ENCODE data around the gene LLCFC1.

LLCFC1 gene

GRCh38 chr7:142917447-142917846, 21.8 kb upstream of the LLCFC1 start:
- no peak for DNase-seq (ENCODE audit: low read depth)
- no peak for TF ChIP-seq CTCF (IDR thresholded peaks at IDR 0.05; ENCODE audit: low read depth, low read length, missing control alignments)

GRCh38 chr7:142918901-142919300, 20.4 kb upstream of the LLCFC1 start:
- H3K4me3 ChIP-seq (ENCODE audit: low read depth, low read length), result no peak overlapping the region
- no peak for TF ChIP-seq CTCF (IDR thresholded peaks at IDR 0.05; ENCODE audit: low read depth, low read length, missing control alignments)

More at GRCh38 chr7:142917447-142917846, 21.8 kb upstream of the LLCFC1 start:
- no peak overlapping the region for H3K4me3 ChIP-seq (ENCODE audit: low read depth, low read length)

GRCh38 chr7:142919656-142920055, 19.6 kb upstream of the LLCFC1 start:
- no peak for TF ChIP-seq CTCF (IDR thresholded peaks at IDR 0.05; ENCODE audit: low read depth, low read length, missing control alignments)
- DNase-seq (ENCODE audit: low read depth), result no peak

More at GRCh38 chr7:142918901-142919300, 20.4 kb upstream of the LLCFC1 start:
- no peak for DNase-seq (ENCODE audit: low read depth)

GRCh38 chr7:142923391-142923790, 15.9 kb upstream of the LLCFC1 start:
- TF ChIP-seq CTCF (IDR thresholded peaks at IDR 0.05; ENCODE audit: low read depth, low read length, missing control alignments), result no peak
- DNase-seq (ENCODE audit: low read depth), result no peak
- no peak overlapping the region for H3K4me3 ChIP-seq (ENCODE audit: low read depth, low read length)

More at GRCh38 chr7:142919656-142920055, 19.6 kb upstream of the LLCFC1 start:
- H3K4me3 ChIP-seq (ENCODE audit: low read depth, low read length), result no peak overlapping the region

GRCh38 chr7:142925413-142925812, 13.9 kb upstream of the LLCFC1 start:
- no peak overlapping the region for H3K4me3 ChIP-seq (ENCODE audit: low read depth, low read length)
- no peak for DNase-seq (ENCODE audit: low read depth)
- peak; percentile 49 for TF ChIP-seq CTCF (IDR thresholded peaks at IDR 0.05; ENCODE audit: low read depth, low read length, missing control alignments)

GRCh38 chr7:142927085-142927745, 12.1 kb upstream of the LLCFC1 start:
- no peak for DNase-seq (ENCODE audit: low read depth)
- H3K4me3 ChIP-seq (ENCODE audit: low read depth, low read length), result no peak overlapping the region
- TF ChIP-seq CTCF (IDR thresholded peaks at IDR 0.05; ENCODE audit: low read depth, low read length, missing control alignments), result no peak

GRCh38 chr7:142927949-142928348, 11.3 kb upstream of the LLCFC1 start:
- no peak for DNase-seq (ENCODE audit: low read depth)
- TF ChIP-seq CTCF (IDR thresholded peaks at IDR 0.05; ENCODE audit: low read depth, low read length, missing control alignments), result no peak
- no peak overlapping the region for H3K4me3 ChIP-seq (ENCODE audit: low read depth, low read length)
